Testis (tissue), 3 donors: Measurements from ENCODE around the gene BMP10. TPM values are rescaled to one million over a fixed set of nuclear protein-coding genes. Genes with fewer than 3 reads are reported as not detected.
"Not testable (repeated sequence)": the region's sequence is repeated elsewhere in the genome, so short reads cannot be mapped to it uniquely, and the experiment has no call there.

Source experiments
- DNase-seq: peaks from one replicate; pipeline ENCODE4 v3.0.0-alpha.2; 2019
- H3K27ac ChIP-seq, 2 donors: fragments of 200-600 bp; sonication (generic); one replicate each; pipeline ENCODE4 v1.5.1; 2019
- H3K27me3 ChIP-seq: fragments of 200-600 bp; sonication (generic); one replicate; pipeline ENCODE4 v1.5.1; 2019
- H3K36me3 ChIP-seq: fragments of 200-600 bp; sonication (generic); one replicate; pipeline ENCODE4 v1.5.1; 2017; ENCODE audit warnings: low read depth; ENCODE audit errors: missing control alignments
- H3K4me1 ChIP-seq: fragments of 200-600 bp; sonication (generic); one replicate; pipeline ENCODE4 v1.5.1; 2019
- H3K4me3 ChIP-seq, 2 donors: fragments of 200-600 bp; sonication (generic); one replicate each; pipeline ENCODE4 v1.5.1; 2017 to 2019
- H3K9me3 ChIP-seq: fragments of 200-600 bp; sonication (generic); one replicate; pipeline ENCODE4 v1.5.1; 2017
- CTCF ChIP-seq, 3 experiments: fragments of 450-650 bp in 2 of 3; fragments of 200-600 bp in 1 of 3; sonication (generic) in 1 of 3; IDR thresholded peaks; one replicate each; pipeline ENCODE4 v1.5.1; 2016 to 2019; ENCODE audit warnings: antibody characterized with exemption in 3 of 3, mild to moderate bottlenecking in 2 of 3, moderate library complexity in 1 of 3
- POLR2A ChIP-seq: fragments of 450-650 bp; IDR thresholded peaks from one replicate; pipeline ENCODE4 v1.6.1; 2017; ENCODE audit warnings: antibody characterized with exemption, mild to moderate bottlenecking, moderate library complexity
- WGBS, 2 donors: methylation state at CpG; one replicate each; pipeline ENCODE4 v1.1.5; 2018; 5-methylcytosine and 5-hydroxymethylcytosine counted together
- intact Hi-C: fragments of 100-400 bp; cut with DNase I; formaldehyde crosslinking; loops from one replicate; pipeline ENCODE4 v1.15.1; 2023; ENCODE audit warnings: low total_unique reads
- polyA plus RNA-seq: library from polyadenylated mRNA; stranded (reverse); fragments of 350-450 nt; fragmentation: Illumina TruSeq; extraction: RNeasy Lipid Tissue Mini Kit (QIAGEN cat#74804); gene quantifications from one replicate; pipeline ENCODE4 v1.2.3, GENCODE V29; 2014; ENCODE audit warnings: low read depth, low replicate concordance; ENCODE audit not compliant: insufficient read depth
- total RNA-seq, 2 donors: library from RNA; depleted of rRNA; stranded (reverse); fragments of >200 nt; gene quantifications; one replicate each; pipeline ENCODE4 v1.2.3, GENCODE V29; 2016

The BMP10 gene
- total and polyA plus RNA-seq, 3 donors from 2014 or later = 0.26 TPM; not detected in 2

GRCh38 chr2:68901199-68901514, 30.0 kb upstream of the BMP10 start:
- no peak overlapping the region for H3K4me3 ChIP-seq
- no peaks in the 10 kb centered on the region for H3K4me1 ChIP-seq
- no peaks in the 10 kb centered on the region for H3K27me3 ChIP-seq
- no peak for DNase-seq
- no peaks in the 10 kb centered on the region for H3K9me3 ChIP-seq
- intact Hi-C loops = no loop called here
- H3K27ac ChIP-seq = no peak overlapping the region
- TF ChIP-seq CTCF (IDR thresholded peaks at IDR 0.05) (no peak), POLR2A (no peak)
- 90% methylated on average over 4 of the region's 4 CpGs for WGBS, 2 donors
- no peaks in the 10 kb centered on the region for H3K36me3 ChIP-seq

- Histone ChIP-seq H3K36me3 (no peaks in the 10 kb centered on the region), H3K4me1 (no peaks in the 10 kb centered on the region), H3K27ac (no peak overlapping the region), H3K27me3 (no peaks in the 10 kb centered on the region), H3K9me3 (no peaks in the 10 kb centered on the region), H3K4me3 (no peak overlapping the region)
- TF ChIP-seq CTCF (IDR thresholded peaks at IDR 0.05) = no peak
- TF ChIP-seq POLR2A = no peak
- 88 to 93% methylated on average over 5 of the region's 5 CpGs for WGBS, 2 donors
- no peak for DNase-seq
- intact Hi-C loops = no loop called here
Observed at GRCh38 chr2:68900496-68901198, 29.4 kb upstream of the BMP10 start.

- intact Hi-C loops, H3K4me1 ChIP-seq, H3K4me3 ChIP-seq, H3K27me3 ChIP-seq, H3K9me3 ChIP-seq, H3K27ac ChIP-seq, H3K36me3 ChIP-seq, DNase-seq: not testable (repeated sequence)
- 97 to 98% methylated on average over 6 of the region's 6 CpGs for WGBS, 2 donors
Observed at GRCh38 chr2:68895981-68896380, 24.8 kb upstream of the BMP10 start.

GRCh38 chr2:68889500-68889899, 18.3 kb upstream of the BMP10 start:
- Histone ChIP-seq H3K4me1 (no peaks in the 10 kb centered on the region), H3K27ac (no peak overlapping the region), H3K27me3 (no peaks in the 10 kb centered on the region), H3K4me3 (no peak overlapping the region), H3K9me3 (no peaks in the 10 kb centered on the region), H3K36me3 (no peaks in the 10 kb centered on the region)
- 49 to 70% methylated on average over 12 of the region's 12 CpGs for WGBS, 2 donors
- intact Hi-C loops = no loop called here
- DNase-seq = no peak
- TF ChIP-seq POLR2A (no peak), CTCF (IDR thresholded peaks at IDR 0.05) (no peak)

- intact Hi-C loops = no loop called here
- H3K36me3 ChIP-seq = no peaks in the 10 kb centered on the region
- no peaks in the 10 kb centered on the region for H3K4me1 ChIP-seq
- no peak overlapping the region for H3K4me3 ChIP-seq
- H3K9me3 ChIP-seq = no peaks in the 10 kb centered on the region
- DNase-seq = no peak
- H3K27me3 ChIP-seq = no peaks in the 10 kb centered on the region
- TF ChIP-seq CTCF (IDR thresholded peaks at IDR 0.05) = no peak
- TF ChIP-seq POLR2A = no peak
- WGBS, 2 donors = 81 to 100% methylated on average over 1 of the region's 1 CpG
- H3K27ac ChIP-seq = no peak overlapping the region
Observed at GRCh38 chr2:68889021-68889420, 17.8 kb upstream of the BMP10 start.
